AML-193 (cell line): ENCODE results near the gene AEBP1.
"Not testable (repeated sequence)": the region's sequence is repeated elsewhere in the genome, so short reads cannot be mapped to it uniquely, and the experiment has no call there.

Experiments
- DNase-seq, 2 experiments: peaks; one replicate each; lab custom pipeline; 2025; lab: John Stamatoyannopoulos, UW

AEBP1 gene

GRCh38 chr7:44117801-44118429, 13.8 kb downstream of the AEBP1 start:
- no peak for DNase-seq

- DNase-seq: no peak
Observed at GRCh38 chr7:44119829-44120380, 15.8 kb downstream of the AEBP1 start.

DNA sequence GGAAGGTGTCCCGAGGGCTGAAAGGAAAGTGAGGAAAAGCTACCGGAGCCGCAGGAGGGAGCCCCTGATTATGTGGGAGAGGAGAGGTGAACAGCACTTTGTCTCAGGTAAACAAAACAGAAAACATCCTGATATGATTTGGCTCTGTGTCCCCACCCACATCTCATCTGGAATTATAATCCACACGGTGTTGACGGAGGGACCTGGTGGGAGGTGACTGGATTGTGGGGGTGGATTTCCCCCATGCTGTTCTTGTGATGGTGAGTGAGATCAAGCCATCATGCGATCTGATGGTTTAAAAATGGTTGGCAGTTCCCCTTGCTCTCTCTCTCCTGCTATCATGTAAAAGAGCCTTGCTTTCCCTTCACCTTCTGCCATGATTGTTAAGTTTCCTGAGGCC, 16.2 kb downstream of the AEBP1 start:
- DNase-seq: no peak

GRCh38 chr7:44121761-44122420, 17.7 kb downstream of the AEBP1 start:
- no peak for DNase-seq

GRCh38 chr7:44122529-44122928, 18.4 kb downstream of the AEBP1 start:
- no peak for DNase-seq

- peak; percentile 84 to 90 for DNase-seq
Observed at GRCh38 chr7:44123190-44124003, 19.3 kb downstream of the AEBP1 start, which contains the start of gene POLD2. TSS of gene POLD2 (minus strand) at chr7:44123548. CDS start at chr7:44122053, 1,495 bp downstream.

DNA sequence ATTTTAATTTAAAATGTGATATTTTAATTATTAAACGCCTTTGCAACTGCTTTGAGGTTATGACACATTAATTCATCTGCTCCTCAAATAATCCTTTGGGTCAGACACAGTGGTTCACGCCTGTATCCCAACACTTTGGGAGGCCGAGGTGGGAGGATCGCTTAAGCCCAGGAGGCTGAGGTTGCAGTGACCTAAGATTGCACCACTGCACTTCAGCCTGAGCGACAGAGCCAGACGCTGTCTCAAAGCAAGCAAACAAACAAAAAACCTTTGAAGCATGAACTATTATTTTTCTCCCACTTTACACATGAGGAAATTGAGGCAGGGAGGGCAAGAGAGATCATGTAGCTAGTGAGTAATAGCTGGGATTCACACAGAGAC, 20.7 kb downstream of the AEBP1 start:
- DNase-seq: no peak

DNA sequence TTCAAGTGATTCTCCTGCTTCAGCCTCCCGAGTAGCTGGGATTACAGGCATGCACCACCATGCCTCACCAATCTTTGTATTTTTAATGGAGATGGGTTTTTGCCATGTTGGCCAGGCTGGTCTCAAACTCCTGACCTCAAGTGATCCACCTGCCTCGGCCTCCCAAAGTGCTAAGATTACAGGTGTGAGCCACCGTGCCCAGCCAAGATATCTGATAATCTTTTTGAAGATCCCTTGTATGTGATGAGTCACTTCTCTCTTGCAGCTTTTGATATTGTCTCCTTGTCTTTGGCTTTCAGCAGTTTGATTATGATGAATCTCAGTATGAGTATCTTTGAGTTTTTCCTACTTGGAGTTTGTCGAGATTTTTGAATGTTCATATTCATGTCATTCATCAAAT, 22.4 kb downstream of the AEBP1 start:
- DNase-seq: not testable (repeated sequence)

DNA sequence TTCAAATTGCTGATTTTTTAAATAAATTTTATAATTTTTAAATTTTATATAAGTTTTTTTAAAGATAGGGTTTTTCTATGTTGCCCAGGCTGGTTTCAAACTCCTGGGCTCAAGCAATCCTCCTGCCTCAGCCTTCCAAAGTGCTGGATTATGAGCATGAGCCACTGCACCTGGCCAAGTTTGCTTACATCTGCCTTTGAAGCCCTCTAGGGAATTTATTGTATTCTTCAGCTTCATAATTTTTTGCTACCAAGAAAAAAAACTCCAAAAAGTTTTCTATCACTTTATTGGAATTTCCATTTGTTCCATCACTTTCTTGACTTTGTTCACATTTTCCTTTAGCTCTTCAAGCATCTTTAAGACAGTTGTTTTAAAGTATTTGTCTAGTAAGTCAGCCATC, 23.0 kb downstream of the AEBP1 start:
- no peak for DNase-seq

DNA sequence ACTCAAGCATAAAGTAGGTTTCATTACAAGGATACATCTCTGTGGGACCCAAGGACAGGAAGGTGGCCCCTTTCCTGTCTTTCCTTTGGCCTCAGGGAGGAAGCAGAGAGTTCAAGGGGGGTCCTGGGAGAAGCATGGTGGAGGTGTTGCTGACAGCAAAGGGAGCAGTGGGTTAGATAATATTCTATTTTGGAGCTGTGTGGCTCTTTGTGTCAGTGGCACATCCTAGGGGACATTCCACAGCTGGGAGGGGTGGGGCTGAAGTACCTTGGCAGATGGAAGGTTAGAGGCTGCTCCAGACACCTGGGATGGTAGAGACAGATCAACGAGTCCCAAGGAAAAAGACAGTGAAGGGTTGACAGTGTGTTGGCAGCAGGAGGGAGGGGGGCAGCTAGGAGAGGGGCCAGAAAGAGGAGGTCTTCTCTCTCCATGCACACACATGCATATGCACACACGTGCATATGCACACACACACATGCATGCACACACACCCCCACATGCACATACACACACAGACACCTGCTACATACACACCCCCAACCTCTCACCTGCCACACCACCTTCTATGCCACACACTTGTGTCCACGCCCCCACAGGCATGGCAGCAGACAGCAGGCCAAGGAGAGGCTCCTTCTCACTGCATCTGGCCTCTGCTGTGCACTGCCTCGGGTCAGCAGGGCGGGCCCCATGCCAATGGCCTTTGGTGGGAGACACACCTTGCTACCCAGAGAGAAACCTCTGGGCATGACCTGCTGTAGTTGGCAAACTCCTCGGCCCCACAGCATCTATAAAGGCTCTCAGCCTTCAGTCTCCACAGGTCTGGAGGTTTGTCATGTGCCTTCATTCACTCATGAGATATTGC, 24.8 kb downstream of the AEBP1 start:
- DNase-seq: no peak

- DNase-seq: no peak
Observed at GRCh38 chr7:44131173-44132029, 27.3 kb downstream of the AEBP1 start.

DNA sequence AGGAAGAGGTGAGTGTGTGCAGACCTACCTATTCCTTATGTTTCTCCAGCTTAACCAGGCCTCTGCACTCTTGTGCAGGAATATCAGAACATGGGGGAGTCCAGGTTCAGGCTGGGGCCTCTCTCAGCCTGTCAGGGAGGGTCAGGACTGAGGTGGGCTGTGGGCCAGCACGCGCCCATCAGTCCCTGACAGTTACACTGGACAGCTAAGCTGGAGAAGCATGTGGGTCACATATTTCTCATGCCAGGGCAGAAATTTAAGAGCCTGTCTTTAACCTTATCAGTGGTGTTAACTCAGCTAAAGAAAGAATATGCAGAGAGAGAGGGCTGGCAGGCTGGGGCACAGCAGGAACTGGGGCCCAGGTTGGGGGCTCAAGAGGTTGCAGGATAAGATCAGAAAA, 27.9 kb downstream of the AEBP1 start:
- DNase-seq: no peak

GRCh38 chr7:44133295-44133694, 29.1 kb downstream of the AEBP1 start:
- no peak for DNase-seq

GRCh38 chr7:44134943-44135628, 30.9 kb downstream of the AEBP1 start:
- DNase-seq: no peak

DNA sequence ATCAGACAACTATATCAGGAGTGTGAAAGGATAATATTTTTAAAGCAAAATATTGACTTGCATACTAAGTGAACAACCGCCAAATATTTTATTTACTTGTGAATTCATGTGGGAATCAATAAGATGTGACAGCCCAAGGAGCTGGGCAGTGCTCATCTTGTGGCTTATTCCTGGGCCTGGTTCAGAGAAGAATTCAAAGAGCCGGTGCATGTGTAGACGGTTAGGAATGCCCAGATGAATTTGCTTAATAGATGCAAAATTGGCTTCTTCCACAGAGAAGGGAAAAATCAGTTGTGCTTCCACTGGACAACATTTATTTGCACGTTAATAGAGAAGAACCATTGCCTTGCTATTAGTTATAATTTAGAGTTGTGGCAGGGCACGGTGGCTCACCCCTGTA, 32.6 kb downstream of the AEBP1 start:
- DNase-seq: no peak

GRCh38 chr7:44138698-44139097, 34.6 kb downstream of the AEBP1 start:
- DNase-seq: no peak

DNA sequence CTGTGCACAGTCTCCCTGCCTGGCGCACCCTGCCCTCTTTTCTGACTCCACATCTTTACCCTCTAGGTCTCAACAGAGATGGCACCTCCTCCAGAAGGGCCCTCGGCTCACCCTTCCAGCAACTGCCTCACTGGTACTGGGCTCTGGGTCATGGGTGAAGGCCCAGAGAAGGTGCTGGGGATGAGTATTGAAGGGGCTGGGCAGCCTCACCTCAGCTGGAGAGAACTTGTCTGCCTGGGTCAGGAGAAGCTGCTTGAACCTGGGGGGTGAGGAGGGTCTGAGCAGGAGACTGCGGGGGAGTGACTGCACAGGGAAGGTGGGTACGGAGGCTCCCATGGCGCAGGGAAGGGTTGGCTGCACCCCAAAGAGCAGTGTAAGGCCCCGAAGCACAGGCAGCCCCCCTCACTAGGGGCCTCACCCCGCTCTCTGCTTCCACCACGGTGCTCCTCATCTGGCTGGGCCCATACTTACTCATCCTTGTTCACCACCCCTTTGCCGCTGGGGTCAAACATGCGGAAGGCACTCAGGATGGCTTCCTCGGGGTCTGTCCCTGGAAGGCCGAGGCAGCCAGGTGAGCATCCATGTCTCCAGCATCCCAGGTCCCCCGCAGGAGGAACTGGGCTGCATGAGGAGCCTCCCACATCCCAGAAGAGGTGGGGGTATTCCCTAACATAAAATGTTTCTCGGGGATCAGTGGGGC, 35.3 kb downstream of the AEBP1 start:
- DNase-seq: no peak

DNA sequence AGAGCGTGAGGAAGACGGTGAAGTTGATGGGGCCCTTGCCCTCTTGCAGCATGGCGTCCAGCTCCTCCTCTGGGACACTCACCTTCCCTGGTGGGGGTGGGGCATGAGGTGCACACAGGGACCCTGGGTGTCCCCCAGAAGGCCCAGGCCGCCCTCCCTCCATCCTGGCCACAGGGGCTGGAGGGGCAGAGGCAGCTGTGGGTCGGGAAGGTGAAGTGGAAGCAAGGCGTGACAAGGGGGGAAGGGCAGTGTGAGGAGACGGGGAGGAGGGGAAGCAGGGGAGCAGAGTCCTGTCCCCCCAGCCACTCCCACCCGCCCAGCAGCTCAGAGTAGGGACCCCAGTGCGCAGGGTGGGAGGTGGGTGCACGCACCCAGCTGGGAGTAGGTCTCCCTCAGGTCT, 36.2 kb downstream of the AEBP1 start:
- DNase-seq: no peak

DNA sequence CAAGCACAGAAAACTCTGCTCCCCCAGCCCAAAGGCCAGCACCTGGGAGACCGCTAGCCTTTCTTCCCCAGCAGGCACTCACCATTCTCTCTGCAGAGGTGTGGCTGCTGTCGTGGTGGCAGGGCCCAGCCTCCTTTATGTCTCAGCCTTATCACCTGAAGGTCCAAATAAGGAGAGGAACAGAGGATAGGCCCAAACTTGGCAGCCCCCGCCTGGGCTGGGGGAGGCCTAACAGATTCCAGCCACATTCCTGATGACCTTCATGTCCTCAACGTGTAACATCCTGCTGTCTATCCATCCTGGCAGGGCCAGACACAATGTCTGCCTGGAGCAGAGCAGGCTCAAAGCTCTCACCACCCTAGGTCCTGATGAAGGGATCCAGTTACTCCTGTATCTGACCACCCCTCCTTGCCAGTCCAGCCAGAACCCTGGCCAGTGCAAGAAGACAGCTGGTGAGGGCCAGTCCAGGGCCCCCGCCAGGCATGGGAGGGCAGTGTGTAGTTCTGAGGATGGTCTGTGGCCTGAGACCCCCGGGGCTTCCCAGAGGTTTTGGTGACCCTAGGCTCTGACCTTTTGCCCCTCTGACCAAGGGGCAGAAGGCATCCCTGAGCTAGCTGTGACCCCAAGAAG, 37.2 kb downstream of the AEBP1 start, which contains the start of gene MYL7:
TSS of gene MYL7 (minus strand) at position 112 of the 630 bp plus-strand sequence. CDS start at position 85, 27 bp downstream.
- no peak for DNase-seq
